NOMO-1 (cell line): ENCODE results near the gene TTC23L.

Experiments used
- DNase-seq, 2 experiments: peaks; one replicate each; lab custom pipeline; 2025; ENCODE audit not compliant: unreplicated experiment in 2 of 2; lab: John Stamatoyannopoulos, UW

TTC23L gene

GRCh38 chr5:34868791-34869190 is 29.8 kb downstream of the TTC23L start:
- DNase-seq: no peak

DNA sequence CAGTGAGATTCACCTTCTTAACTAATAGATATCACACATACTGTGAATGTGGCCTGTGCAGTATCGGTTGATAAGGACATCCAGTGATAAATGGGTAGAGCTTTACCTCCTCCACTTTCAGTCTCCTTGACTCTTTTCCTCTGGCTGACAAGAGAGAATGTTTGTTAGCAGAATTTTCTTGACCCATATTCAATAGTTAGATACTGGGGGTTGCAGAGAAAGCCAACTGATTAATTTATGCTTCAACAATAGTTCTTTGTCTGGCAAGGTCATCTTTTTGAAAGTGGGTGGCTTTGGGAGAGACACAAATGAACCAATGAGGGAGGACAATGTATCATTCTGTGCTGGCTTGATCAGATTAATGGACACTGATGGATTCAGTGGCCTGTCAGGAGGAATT is 30.3 kb downstream of the TTC23L start:
- DNase-seq: no peak

DNA sequence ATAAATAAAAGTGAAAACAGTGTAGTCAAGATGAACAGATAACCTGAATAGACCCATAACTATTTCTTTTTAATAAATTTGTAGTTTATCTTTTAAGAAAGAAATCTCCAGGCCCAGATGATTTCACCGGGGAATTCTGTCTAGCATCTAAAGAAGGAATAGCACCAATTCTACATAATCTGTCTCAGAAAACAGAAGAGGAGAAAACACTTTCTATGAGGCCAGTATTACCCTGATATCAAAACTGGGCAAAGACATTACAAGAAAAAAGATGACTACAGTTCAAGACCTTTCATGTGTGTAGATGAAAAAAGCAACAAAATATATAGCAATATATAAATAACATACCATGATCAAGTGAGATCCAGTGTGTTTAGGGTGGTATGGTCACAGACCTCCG is 31.4 kb downstream of the TTC23L start:
- no peak for DNase-seq

GRCh38 chr5:34876275-34876674 is 37.3 kb downstream of the TTC23L start:
- DNase-seq: no peak

DNA sequence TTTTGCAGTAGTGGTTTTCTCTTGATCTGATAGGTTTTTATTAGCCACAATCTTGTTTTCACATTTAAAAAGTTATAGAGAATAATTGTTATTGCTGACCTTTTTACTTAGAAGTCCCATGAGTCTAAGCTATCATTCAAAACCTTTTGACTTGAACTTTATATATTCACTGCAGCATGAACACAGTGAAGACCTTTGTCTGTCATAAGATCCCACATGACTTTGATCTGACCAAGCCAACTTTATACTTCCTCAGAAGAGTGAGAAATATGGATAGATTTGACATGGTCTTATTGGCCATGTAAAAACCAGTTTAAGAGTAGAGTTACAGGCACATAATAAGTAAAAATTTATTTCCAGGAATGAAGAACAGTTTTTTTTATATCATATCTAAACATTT is 42.3 kb downstream of the TTC23L start:
- DNase-seq: no peak

GRCh38 chr5:34886392-34887119 is 47.6 kb downstream of the TTC23L start:
- DNase-seq: no peak

- DNase-seq: no peak
Measured at GRCh38 chr5:34889394-34889793, 50.4 kb downstream of the TTC23L start.

DNA sequence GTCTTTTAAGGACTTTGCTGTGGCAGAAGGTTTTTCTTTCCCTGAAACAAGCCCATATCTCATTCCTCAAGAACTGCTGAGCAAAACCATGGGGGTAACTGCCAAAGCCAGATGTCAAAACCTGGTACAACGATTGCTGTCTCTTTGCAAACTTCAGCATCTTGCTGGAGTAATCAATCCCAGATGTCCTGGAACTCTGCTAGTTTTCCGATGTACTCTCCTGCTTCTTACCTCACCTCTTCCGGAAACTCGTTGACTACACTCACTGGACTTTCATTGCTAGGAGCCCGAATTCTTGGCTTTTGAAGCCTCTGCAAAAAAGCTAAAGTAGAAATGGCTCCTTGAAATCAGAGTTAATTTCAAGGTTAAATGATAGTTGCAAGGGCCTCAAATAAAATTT is 53.0 kb downstream of the TTC23L start:
- DNase-seq: no peak

DNA sequence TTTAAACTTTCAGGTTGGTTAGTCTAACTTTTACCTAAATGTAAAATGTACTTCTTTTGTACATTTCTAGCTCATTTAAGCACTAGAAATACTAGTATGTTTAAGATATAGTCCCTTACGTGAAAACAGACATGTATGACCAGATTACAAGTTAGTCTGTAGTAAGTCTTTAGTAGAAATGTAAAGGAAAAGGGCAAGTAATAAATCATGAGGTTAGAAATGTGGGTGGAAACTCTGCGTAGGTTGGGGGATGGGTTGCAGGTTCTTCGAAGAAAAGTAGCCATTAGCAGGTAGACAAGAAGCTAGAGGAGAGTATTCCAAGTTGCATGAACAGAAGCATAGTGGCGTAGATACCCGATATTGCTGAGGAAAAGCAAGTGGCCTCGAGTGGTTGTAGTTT is 53.5 kb downstream of the TTC23L start:
- no peak for DNase-seq

DNA sequence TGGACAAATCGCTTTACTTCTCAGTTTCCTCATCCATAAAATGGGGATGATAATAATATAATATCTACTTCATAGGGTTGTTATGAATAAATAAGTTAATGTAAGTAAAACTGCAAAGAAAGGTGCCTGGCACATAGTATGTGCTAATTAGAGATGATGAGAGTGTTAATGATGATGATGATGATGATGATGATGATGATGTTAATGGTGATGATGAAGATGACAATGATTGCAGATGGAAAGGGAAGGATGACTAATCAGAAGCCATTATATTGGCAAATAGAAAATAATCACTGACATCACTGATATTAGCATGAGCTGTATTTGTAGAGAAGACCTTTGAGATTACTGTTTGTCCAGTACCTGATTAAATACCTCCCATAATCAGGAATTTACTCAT is 55.8 kb downstream of the TTC23L start:
- no peak for DNase-seq

GRCh38 chr5:34895641-34896419 is 56.9 kb downstream of the TTC23L start:
- DNase-seq: no peak

DNA sequence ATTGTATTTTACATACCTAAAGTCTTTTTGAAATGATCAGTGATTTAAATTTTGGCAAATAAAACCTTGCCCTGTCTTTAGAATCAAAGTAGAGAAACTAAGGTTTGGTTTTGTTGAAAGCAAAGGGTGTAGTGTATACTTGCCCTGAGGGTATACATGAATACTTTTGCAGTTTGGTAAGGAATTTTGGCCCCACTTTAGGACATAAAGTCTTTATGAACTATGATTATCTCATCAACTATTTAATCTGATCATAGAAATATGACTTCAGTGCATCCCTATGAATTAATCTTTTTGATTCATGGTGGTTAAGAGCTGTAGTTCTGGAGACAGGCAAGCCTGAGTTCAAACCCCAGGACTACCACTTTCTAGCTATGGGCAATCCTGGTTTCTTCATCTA is 58.7 kb downstream of the TTC23L start:
- DNase-seq: no peak

- DNase-seq: peak; percentile 52 to 88
Measured at GRCh38 chr5:34898258-34898895, 59.4 kb downstream of the TTC23L start.

GRCh38 chr5:34899066-34899465 is 60.1 kb downstream of the TTC23L start:
- no peak for DNase-seq

GRCh38 chr5:34900652-34901051 is 61.7 kb downstream of the TTC23L start:
- no peak for DNase-seq

DNA sequence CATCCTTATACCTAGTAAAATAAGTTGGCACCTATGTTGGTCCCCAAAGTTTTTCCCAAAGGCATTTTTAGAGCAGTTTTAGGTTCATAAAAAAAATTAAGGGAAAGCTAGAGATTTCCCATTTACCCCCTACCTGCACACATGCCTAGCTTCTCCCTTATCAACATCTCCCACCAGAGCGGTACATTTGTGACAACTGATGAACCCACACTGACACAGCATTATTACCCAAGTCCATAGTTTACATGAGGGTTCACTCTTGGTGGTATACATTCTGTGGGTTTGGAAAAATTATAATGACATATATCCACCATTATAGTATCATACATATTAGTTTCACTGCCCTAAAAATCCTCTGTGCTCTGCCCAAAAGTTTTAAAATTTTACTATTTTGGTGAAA is 64.3 kb downstream of the TTC23L start:
- DNase-seq: no peak

DNA sequence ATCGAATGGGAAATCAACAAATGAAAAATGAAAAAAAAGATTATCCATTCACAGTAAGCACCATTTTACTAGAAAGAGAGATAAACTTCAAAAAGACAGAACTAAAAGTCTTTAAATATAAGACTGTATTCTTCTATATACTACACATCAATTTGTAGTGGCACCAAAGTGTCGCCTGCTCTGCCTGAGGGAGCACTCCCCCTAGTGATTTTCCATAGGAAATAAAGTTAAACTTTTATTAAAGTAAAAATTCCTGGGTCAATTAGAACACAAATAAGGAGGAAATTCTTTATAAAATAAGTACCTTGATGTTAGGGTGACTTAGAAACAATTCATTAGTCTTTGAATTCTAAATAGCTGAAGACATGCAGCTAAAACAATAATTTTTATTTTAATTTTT is 66.6 kb downstream of the TTC23L start:
- no peak for DNase-seq

DNA sequence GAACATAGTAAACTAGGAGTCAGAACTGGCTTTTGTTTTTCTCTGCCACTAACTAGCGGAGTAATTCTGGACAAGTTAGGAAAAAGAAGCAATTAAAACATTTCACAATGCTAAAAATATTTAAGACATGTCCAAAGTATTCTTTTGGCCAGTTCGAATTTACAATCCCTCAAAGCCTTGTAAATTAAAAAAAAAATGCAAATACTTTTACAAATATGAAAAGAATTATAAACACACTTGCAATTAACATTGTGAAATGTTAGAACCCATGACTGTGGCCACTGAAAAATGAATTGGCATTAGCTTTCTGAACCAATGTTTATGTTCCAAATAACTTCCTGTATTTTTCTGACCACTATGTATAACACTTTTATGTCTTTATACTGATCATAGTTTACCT is 74.1 kb downstream of the TTC23L start:
- DNase-seq: peak in 1 of 2 experiments; percentile 33

DNA sequence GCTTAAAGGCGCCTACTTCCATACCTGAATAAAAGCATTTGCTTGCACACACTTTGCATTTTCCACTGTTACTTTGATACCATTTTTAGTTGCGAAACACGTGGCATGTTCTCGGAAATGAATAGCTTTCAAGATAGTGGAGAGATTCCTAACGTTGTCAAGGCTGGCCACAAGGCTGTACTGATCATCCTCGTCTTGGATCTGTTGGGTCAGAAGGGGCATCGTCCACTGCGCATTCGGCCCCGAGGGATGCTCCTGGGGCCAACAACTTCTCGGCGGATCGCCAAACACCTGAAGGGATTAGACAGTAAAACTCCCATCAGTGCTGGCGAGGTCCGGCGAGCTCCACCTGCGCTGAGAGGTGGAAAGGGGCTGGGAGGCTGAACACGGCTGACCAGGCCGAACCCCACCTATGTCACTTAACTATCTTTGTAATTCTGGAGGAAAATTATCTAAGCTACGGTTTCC is 75.7 kb downstream of the TTC23L start:
- peak; percentile 39 to 40 for DNase-seq

GRCh38 chr5:34915139-34915855 is 76.3 kb downstream of the TTC23L start, which contains the start of the genes BRIX1 and RAD1:
Gene BRIX1, plus strand, starts transcription at chr5:34915711. Its CDS starts 28 bp downstream, at chr5:34915739.
Gene RAD1, minus strand, starts transcription at chr5:34915504. Its CDS starts 612 bp downstream, at chr5:34914892.
- peak; percentile 100 for DNase-seq

DNA sequence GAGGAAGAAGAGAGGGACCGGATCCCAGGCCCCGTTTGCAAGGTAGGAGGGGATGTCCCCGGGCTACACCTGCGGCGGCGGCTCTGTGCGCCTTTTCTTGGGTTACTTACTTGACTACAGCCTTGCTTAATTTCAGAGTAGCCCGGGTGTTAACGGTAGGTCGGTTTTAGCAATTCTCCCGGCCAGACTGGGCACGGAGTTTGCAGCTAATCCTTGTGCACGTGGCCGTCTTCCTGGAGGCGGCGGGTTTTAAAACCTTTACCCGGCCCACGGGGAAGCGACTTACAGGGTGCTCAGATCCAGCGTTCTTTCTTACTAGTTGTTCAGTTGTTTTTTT is 76.9 kb downstream of the TTC23L start:
- peak in 1 of 2 experiments; percentile 54 for DNase-seq
